Trophoblast cell (in vitro differentiated cells and primary cell): ENCODE results near the gene AAK1.
A peak's percentile ranks its signal among the peaks of the same experiment; 100 is the strongest.

Source experiments
- DNase-seq, 2 donors: peaks; one replicate each; pipeline ENCODE4 v3.0.0-alpha.2; 2016
- H2AFZ ChIP-seq: 2 replicates; pipeline ENCODE4 v1.6.1; 2013; ENCODE audit warnings: low read length, moderate library complexity, mild to moderate bottlenecking; ENCODE audit not compliant: insufficient read depth, poor library complexity
- H2AK5ac ChIP-seq: 2 replicates; pipeline ENCODE4 v1.6.1; 2013; ENCODE audit warnings: mild to moderate bottlenecking, low read length
- H2BK120ac ChIP-seq: 2 replicates; pipeline ENCODE4 v1.6.1; 2013; ENCODE audit warnings: low read length, mild to moderate bottlenecking, moderate library complexity; ENCODE audit not compliant: insufficient read depth, poor library complexity
- H2BK12ac ChIP-seq: 2 replicates; pipeline ENCODE4 v1.6.1; 2013; ENCODE audit warnings: mild to moderate bottlenecking, low read length, moderate library complexity
- H2BK5ac ChIP-seq: 2 replicates; pipeline ENCODE4 v1.6.1; 2013; ENCODE audit warnings: low read length, low read depth, moderate library complexity, mild to moderate bottlenecking; ENCODE audit not compliant: poor library complexity
- H3K14ac ChIP-seq: 2 replicates; pipeline ENCODE4 v1.6.1; 2013; ENCODE audit warnings: mild to moderate bottlenecking, low read length
- H3K18ac ChIP-seq: 2 replicates; pipeline ENCODE4 v1.6.1; 2013; ENCODE audit warnings: mild to moderate bottlenecking, low read length
- H3K23ac ChIP-seq: 2 replicates; pipeline ENCODE4 v1.6.1; 2013; ENCODE audit warnings: low read length
- H3K27ac ChIP-seq: 2 replicates; pipeline ENCODE4 v1.5.1; 2013; ENCODE audit warnings: low read depth, mild to moderate bottlenecking, inconsistent platforms, low read length, moderate library complexity
- H3K27me3 ChIP-seq: 2 replicates; pipeline ENCODE4 v1.6.1; 2013; ENCODE audit warnings: inconsistent platforms, mild to moderate bottlenecking, low read length, moderate library complexity; ENCODE audit not compliant: insufficient read depth
- H3K36me3 ChIP-seq, 2 experiments: 1 replicate in 1 of 2; 2 replicates in 1 of 2; pipeline ENCODE4 v1.6.1; 2013; ENCODE audit warnings: low read length in 2 of 2, mild to moderate bottlenecking in 2 of 2, moderate library complexity in 1 of 2; ENCODE audit not compliant: insufficient read depth in 2 of 2, control insufficient read depth in 1 of 2
- H3K4ac ChIP-seq: 2 replicates; pipeline ENCODE4 v1.6.1; 2013; ENCODE audit warnings: low read depth, mild to moderate bottlenecking, low read length, moderate library complexity
- H3K4me1 ChIP-seq, 2 experiments: 1 replicate in 1 of 2; 2 replicates in 1 of 2; pipeline ENCODE4 v1.6.1; 2013; ENCODE audit warnings: low read length in 2 of 2, mild to moderate bottlenecking in 2 of 2, moderate library complexity in 1 of 2; ENCODE audit not compliant: insufficient read depth in 2 of 2, control insufficient read depth in 1 of 2
- H3K4me2 ChIP-seq: 2 replicates; pipeline ENCODE4 v1.6.1; 2013; ENCODE audit warnings: inconsistent platforms, mild to moderate bottlenecking, low read length, moderate library complexity
- H3K4me3 ChIP-seq: 2 replicates; pipeline ENCODE4 v1.5.1; 2013; ENCODE audit warnings: mild to moderate bottlenecking, low read depth, low read length, inconsistent platforms
- H3K79me1 ChIP-seq: one replicate; pipeline ENCODE4 v1.6.1; 2013; ENCODE audit warnings: low read length
- H3K79me2 ChIP-seq: 2 replicates; pipeline ENCODE4 v1.6.1; 2013; ENCODE audit warnings: low read length, mild to moderate bottlenecking; ENCODE audit not compliant: control insufficient read depth, insufficient read depth, poor library complexity
- H3K9ac ChIP-seq: 2 replicates; pipeline ENCODE4 v1.6.1; 2013; ENCODE audit warnings: mild to moderate bottlenecking, low read length
- H3K9me3 ChIP-seq: 2 replicates; pipeline ENCODE4 v1.6.1; 2013; ENCODE audit warnings: low read depth, mild to moderate bottlenecking, control low read depth, inconsistent platforms, low read length; ENCODE audit not compliant: insufficient read depth
- H4K12ac ChIP-seq: 2 replicates; pipeline ENCODE4 v1.6.1; 2013; ENCODE audit warnings: low read depth, mild to moderate bottlenecking, low read length, moderate library complexity
- H4K8ac ChIP-seq: 2 replicates; pipeline ENCODE4 v1.6.1; 2013; ENCODE audit warnings: low read depth, mild to moderate bottlenecking, low read length, moderate library complexity
- H4K91ac ChIP-seq: one replicate; pipeline ENCODE4 v1.6.1; 2013; ENCODE audit warnings: low read depth, mild to moderate bottlenecking, low read length, moderate library complexity
- WGBS: extraction: QIAGEN DNeasy Blood & Tissue Kit; methylation state at CpG from one replicate; pipeline ENCODE4 v1.1.7; 2013; ENCODE audit warnings: missing lambda C conversion rate; ENCODE audit not compliant: insufficient read length, insufficient coverage; ENCODE audit errors: extremely low coverage; 5-methylcytosine and 5-hydroxymethylcytosine counted together

AAK1 gene

DNA sequence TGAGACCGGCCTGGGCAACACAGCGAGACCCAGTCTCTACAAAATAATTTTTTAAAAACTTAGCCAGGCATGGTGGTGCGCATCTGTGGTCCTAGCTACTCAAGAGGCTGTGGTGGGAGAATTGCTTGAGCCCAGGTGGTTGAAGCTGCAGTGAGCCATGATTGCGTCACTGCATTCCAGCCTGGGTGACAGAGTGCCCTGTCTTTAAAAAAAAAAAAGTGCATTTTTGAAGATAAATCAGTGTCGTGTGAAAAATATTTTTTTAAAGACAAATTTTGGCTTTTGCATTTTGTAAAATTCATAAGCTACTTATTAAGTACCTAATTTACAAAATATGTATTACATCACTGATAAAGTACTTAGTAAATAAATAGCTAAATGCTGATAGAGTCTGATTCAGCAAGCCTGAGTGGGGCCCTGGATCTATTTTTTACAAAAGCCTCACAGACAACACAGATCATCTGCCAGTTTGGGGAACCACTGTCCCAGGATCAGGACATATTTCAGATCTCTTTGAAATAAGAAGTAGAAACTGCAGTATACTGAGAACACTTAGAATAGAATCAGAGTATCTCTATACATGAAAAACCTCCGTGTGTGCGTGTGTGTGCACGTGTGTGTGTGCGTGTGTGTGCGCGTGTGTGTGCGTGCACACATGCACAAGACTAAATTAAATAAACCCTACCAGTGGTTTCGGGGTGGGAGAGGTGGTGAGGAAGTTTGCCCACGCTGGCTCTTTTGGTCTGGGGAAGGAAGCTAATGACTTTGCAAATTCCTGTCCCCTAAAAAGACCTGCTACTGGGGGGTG is 61.6 kb downstream of the AAK1 start:
- H2BK12ac ChIP-seq, result no peak overlapping the region
- H2BK120ac ChIP-seq, result no peak overlapping the region
- no peak overlapping the region for H2AFZ ChIP-seq
- no peak overlapping the region for H2AK5ac ChIP-seq
- H4K91ac ChIP-seq, result no peak overlapping the region
- H3K4me1 ChIP-seq, result peaks cover 5 to 14% of the 10 kb centered on the region in 2 experiments
- H3K27me3 ChIP-seq, result no peaks in the 10 kb centered on the region
- H4K8ac ChIP-seq, result no peak overlapping the region
- no peak overlapping the region for H3K27ac ChIP-seq
- H3K79me2 ChIP-seq, result no peaks in the 10 kb centered on the region
- no CpG with 5 or more reads among the region's 14 CpGs for WGBS
- H4K12ac ChIP-seq, result no peak overlapping the region
- no peak overlapping the region for H3K14ac ChIP-seq
- H3K4ac ChIP-seq, result no peak overlapping the region
- no peak overlapping the region for H3K9ac ChIP-seq
- H3K23ac ChIP-seq, result no peak overlapping the region
- DNase-seq, result peak; percentile 56 to 70
- no peak overlapping the region for H3K4me2 ChIP-seq
- H3K18ac ChIP-seq, result no peak overlapping the region
- H3K79me1 ChIP-seq, result no peaks in the 10 kb centered on the region
- no peaks in the 10 kb centered on the region for H3K36me3 ChIP-seq
- no peak overlapping the region for H3K4me3 ChIP-seq
- H2BK5ac ChIP-seq, result no peak overlapping the region
- H3K9me3 ChIP-seq, result no peaks in the 10 kb centered on the region

GRCh38 chr2:69580486-69580885 is 63.1 kb downstream of the AAK1 start:
- no peak overlapping the region for H3K27ac ChIP-seq
- H2BK120ac ChIP-seq, result no peak overlapping the region
- H2BK5ac ChIP-seq, result no peak overlapping the region
- H3K14ac ChIP-seq, result no peak overlapping the region
- H3K9ac ChIP-seq, result no peak overlapping the region
- peaks cover 5 to 12% of the 10 kb centered on the region in 2 experiments for H3K4me1 ChIP-seq
- no peak overlapping the region for H3K4ac ChIP-seq
- no peak overlapping the region for H4K8ac ChIP-seq
- no peak for DNase-seq
- no peaks in the 10 kb centered on the region for H3K27me3 ChIP-seq
- no peak overlapping the region for H3K18ac ChIP-seq
- H3K23ac ChIP-seq, result no peak overlapping the region
- no CpG with 5 or more reads among the region's 4 CpGs for WGBS
- no peak overlapping the region for H4K91ac ChIP-seq
- H3K4me3 ChIP-seq, result no peak overlapping the region
- no peaks in the 10 kb centered on the region for H3K79me1 ChIP-seq
- no peak overlapping the region for H2AFZ ChIP-seq
- no peaks in the 10 kb centered on the region for H3K9me3 ChIP-seq
- H4K12ac ChIP-seq, result no peak overlapping the region
- H3K36me3 ChIP-seq, result no peaks in the 10 kb centered on the region
- H2BK12ac ChIP-seq, result no peak overlapping the region
- no peak overlapping the region for H2AK5ac ChIP-seq
- no peaks in the 10 kb centered on the region for H3K79me2 ChIP-seq
- no peak overlapping the region for H3K4me2 ChIP-seq

DNA sequence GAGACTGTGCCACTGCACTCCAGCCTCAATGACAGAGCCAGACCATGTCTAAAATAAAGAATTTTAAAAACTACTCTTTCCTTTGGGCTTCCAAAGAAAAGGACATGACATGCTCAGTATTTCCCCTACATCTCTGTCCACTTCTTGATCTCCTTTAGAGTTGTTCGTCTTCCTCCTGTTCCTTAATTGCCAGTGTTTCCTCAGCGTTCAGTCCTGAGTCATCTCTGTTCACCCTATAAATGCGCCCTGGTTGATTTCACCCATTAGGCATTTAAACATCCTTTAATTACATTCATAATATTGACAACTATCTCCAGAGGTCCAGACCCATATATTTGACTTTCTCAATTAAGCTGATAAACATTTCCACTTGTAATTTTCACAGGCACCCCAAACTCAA is 64.0 kb downstream of the AAK1 start:
- H4K91ac ChIP-seq, result no peak overlapping the region
- H3K27ac ChIP-seq, result no peak overlapping the region
- no peak overlapping the region for H3K23ac ChIP-seq
- H2BK12ac ChIP-seq, result no peak overlapping the region
- H4K12ac ChIP-seq, result no peak overlapping the region
- no peak overlapping the region for H2BK5ac ChIP-seq
- H3K79me1 ChIP-seq, result no peaks in the 10 kb centered on the region
- H3K14ac ChIP-seq, result no peak overlapping the region
- no CpG with 5 or more reads among the region's 3 CpGs for WGBS
- DNase-seq, result no peak
- no peaks in the 10 kb centered on the region for H3K27me3 ChIP-seq
- H3K4me1 ChIP-seq, result peaks cover 5 to 12% of the 10 kb centered on the region in 2 experiments
- no peak overlapping the region for H2AK5ac ChIP-seq
- no peaks in the 10 kb centered on the region for H3K36me3 ChIP-seq
- H3K9ac ChIP-seq, result no peak overlapping the region
- H4K8ac ChIP-seq, result no peak overlapping the region
- H2AFZ ChIP-seq, result no peak overlapping the region
- H3K4me3 ChIP-seq, result no peak overlapping the region
- no peaks in the 10 kb centered on the region for H3K79me2 ChIP-seq
- H2BK120ac ChIP-seq, result no peak overlapping the region
- no peak overlapping the region for H3K4me2 ChIP-seq
- no peaks in the 10 kb centered on the region for H3K9me3 ChIP-seq
- H3K4ac ChIP-seq, result no peak overlapping the region
- no peak overlapping the region for H3K18ac ChIP-seq

- Histone ChIP-seq H3K4me1 (peaks cover 8 to 13% of the 10 kb centered on the region in 2 experiments), H2AK5ac (no peak overlapping the region)
- WGBS, result no CpG with 5 or more reads among the region's 2 CpGs
Measured at GRCh38 chr2:69578198-69578540, 65.4 kb downstream of the AAK1 start.

More at GRCh38 chr2:69578198-69578540, 65.4 kb downstream of the AAK1 start:
- H3K4me3 ChIP-seq, result no peak overlapping the region
- no peak overlapping the region for H4K8ac ChIP-seq
- no peak for DNase-seq
- H4K91ac ChIP-seq, result no peak overlapping the region
- no peak overlapping the region for H3K18ac ChIP-seq
- H2BK120ac ChIP-seq, result no peak overlapping the region
- H4K12ac ChIP-seq, result no peak overlapping the region
- no peaks in the 10 kb centered on the region for H3K27me3 ChIP-seq
- no peaks in the 10 kb centered on the region for H3K79me1 ChIP-seq
- H3K4ac ChIP-seq, result peak overlapping the region; percentile 14
- H3K9me3 ChIP-seq, result no peaks in the 10 kb centered on the region
- H3K14ac ChIP-seq, result no peak overlapping the region
- H2BK12ac ChIP-seq, result no peak overlapping the region
- no peak overlapping the region for H3K9ac ChIP-seq
- no peaks in the 10 kb centered on the region for H3K36me3 ChIP-seq
- H3K79me2 ChIP-seq, result no peaks in the 10 kb centered on the region
- H3K4me2 ChIP-seq, result no peak overlapping the region
- H2BK5ac ChIP-seq, result no peak overlapping the region
- H2AFZ ChIP-seq, result no peak overlapping the region
- no peak overlapping the region for H3K23ac ChIP-seq
- H3K27ac ChIP-seq, result no peak overlapping the region
